A673 (cell line): ENCODE results near the gene HOMER3.

Experiments
- CTCF ChIP-seq: fragments of 300-800, 200-600 bp; sonication (generic); conservative IDR thresholded peaks from 2 replicates; pipeline ENCODE4 v1.5.1; 2017; ENCODE audit warnings: low read depth, mild to moderate bottlenecking, antibody characterized with exemption, low read length, moderate library complexity, mixed read lengths
- EZH2 ChIP-seq: fragments of 200-600 bp; sonication (generic); IDR thresholded peaks from 2 replicates; pipeline ENCODE4 v1.6.1; 2017; ENCODE audit warnings: borderline replicate concordance, low read depth, mild to moderate bottlenecking, mixed read lengths, antibody characterized with exemption, low read length; ENCODE audit not compliant: poor library complexity, severe bottlenecking

- TF ChIP-seq CTCF, result no peak
- TF ChIP-seq EZH2, result no peak
Measured at GRCh38 chr19:18900700-18901481, 40.1 kb downstream of the HOMER3 start.
